A673 (cell line): ENCODE data around the gene KCNAB2. TPM values are rescaled to one million over a fixed set of nuclear protein-coding genes. Genes with fewer than 3 reads are reported as not detected.

Experiments used
- BruUV-seq: library from RNA; stranded (reverse); fragments of 400-500 nt; replicated peaks from 2 replicates; lab custom pipeline; 2021; lab: Mats Ljungman, UMichigan
- CTCF ChIA-PET: fragments of 300-600 bp; sonication (Branson Sonifier 250); formaldehyde crosslinking; loops from one replicate; lab custom pipeline; 2022; ENCODE audit warnings: antibody characterized with exemption; lab: Charles Lee
- POLR2A ChIA-PET: fragments of 300-600 bp; sonication (Branson Sonifier 250); formaldehyde crosslinking; loops from one replicate; lab custom pipeline; 2022; ENCODE audit warnings: antibody characterized with exemption; ENCODE audit not compliant: low non-redundant PET; lab: Charles Lee
- DNase-seq: peaks from one replicate; pipeline ENCODE4 v3.0.0-alpha.2; 2015; ENCODE audit warnings: low spot score
- H3K27ac ChIP-seq: fragments of 200-600 bp; sonication (generic); 2 replicates; pipeline ENCODE4 v1.5.1; 2016; ENCODE audit warnings: mixed run types, low read depth, mild to moderate bottlenecking, mixed read lengths, antibody characterized with exemption, low read length; ENCODE audit not compliant: poor library complexity, severe bottlenecking
- H3K27me3 ChIP-seq: fragments of 200-600 bp; sonication (generic); replicated peaks from 2 replicates; pipeline ENCODE4 v1.6.1; 2017; ENCODE audit warnings: mixed run types, low read depth, mild to moderate bottlenecking, mixed read lengths, antibody characterized with exemption, low read length; ENCODE audit not compliant: insufficient read depth, poor library complexity
- H3K36me3 ChIP-seq: fragments of 200-600 bp; sonication (generic); 2 replicates; pipeline ENCODE4 v1.6.1; 2016; ENCODE audit warnings: mixed run types, mild to moderate bottlenecking, mixed read lengths, antibody characterized with exemption, low read length; ENCODE audit not compliant: insufficient read depth, poor library complexity, severe bottlenecking
- H3K4me1 ChIP-seq: fragments of 200-600 bp; sonication (generic); 2 replicates; pipeline ENCODE4 v1.6.1; 2017; ENCODE audit warnings: mixed run types, mild to moderate bottlenecking, mixed read lengths, antibody characterized with exemption, low read length; ENCODE audit not compliant: insufficient read depth, poor library complexity, severe bottlenecking
- H3K4me3 ChIP-seq: fragments of 200-600 bp; sonication (generic); 2 replicates; pipeline ENCODE4 v1.5.1; 2016; ENCODE audit warnings: low read depth, mixed run types, mild to moderate bottlenecking, mixed read lengths, low read length; ENCODE audit not compliant: poor library complexity, severe bottlenecking
- H3K9me3 ChIP-seq: fragments of 200-600 bp; sonication (generic); 2 replicates; pipeline ENCODE4 v1.6.1; 2016; ENCODE audit warnings: mixed run types, low read depth, mild to moderate bottlenecking, mixed read lengths, antibody characterized with exemption, low read length; ENCODE audit not compliant: poor library complexity, severe bottlenecking
- EZH2 ChIP-seq: fragments of 200-600 bp; sonication (generic); IDR thresholded peaks from 2 replicates; pipeline ENCODE4 v1.6.1; 2017; ENCODE audit warnings: borderline replicate concordance, low read depth, mild to moderate bottlenecking, mixed read lengths, antibody characterized with exemption, low read length; ENCODE audit not compliant: poor library complexity, severe bottlenecking
- intact Hi-C: fragments of 100-400 bp; cut with micrococcal nuclease; formaldehyde crosslinking; loops from one replicate; pipeline ENCODE4 v1.10.0; 2022; ENCODE audit not compliant: unreplicated experiment
- total RNA-seq: library from RNA; stranded (reverse); gene quantifications from 2 replicates; pipeline ENCODE4 v1.2.3, GENCODE V29; 2021
- TF ChIP-seq, protein P1 (sequence below): fragments of 300-800, 200-600 bp; sonication (generic); conservative IDR thresholded peaks from 2 replicates; pipeline ENCODE4 v1.5.1; 2017; ENCODE audit warnings: low read depth, mild to moderate bottlenecking, antibody characterized with exemption, low read length, moderate library complexity, mixed read lengths

The KCNAB2 gene
- total RNA-seq, 1 experiment from 2014 or later, result 6.4 TPM

DNA sequence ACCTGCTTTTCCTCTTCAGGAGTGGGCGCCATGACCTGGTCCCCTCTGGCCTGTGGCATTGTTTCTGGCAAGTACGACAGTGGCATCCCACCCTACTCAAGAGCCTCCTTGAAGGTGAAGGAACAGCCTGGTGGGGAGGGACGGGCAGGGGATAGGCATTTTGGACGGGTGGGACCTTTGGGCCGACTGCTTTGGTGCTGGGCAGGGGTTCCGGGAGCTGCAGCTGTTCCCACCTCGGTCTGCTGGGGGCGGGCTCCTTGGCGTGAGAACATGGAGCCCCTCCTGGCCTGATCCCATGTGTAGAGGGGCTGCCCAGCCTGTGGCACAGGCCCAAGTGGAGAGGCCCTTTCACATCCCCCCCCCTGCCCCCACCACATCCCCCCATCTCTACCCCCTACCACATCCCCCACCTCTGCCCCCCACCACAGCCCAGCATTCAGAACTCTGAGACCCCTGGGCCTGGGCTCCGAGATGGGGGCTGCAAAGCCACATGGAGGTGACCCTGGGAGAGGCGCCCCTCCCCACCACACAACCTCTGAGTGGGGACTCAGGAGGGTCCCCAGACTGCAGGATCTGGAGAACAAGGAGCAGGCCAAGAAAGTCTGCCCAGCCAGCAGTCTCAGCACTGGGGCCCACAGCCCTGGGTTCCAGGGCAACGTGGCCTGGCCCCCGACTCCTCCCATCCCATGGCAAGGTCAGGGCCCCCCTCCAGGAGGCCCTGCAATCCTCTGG, 50.0 kb downstream of the KCNAB2 start:
- Histone ChIP-seq H3K27me3 (no peaks in the 10 kb centered on the region), H3K36me3 (no peaks in the 10 kb centered on the region), H3K4me1 (no peaks in the 10 kb centered on the region), H3K27ac (no peak overlapping the region), H3K4me3 (no peak overlapping the region), H3K9me3 (no peaks in the 10 kb centered on the region)
- CTCF ChIA-PET, result no interaction called here
- POLR2A ChIA-PET, result no interaction called here
- TF ChIP-seq, protein P1, sequence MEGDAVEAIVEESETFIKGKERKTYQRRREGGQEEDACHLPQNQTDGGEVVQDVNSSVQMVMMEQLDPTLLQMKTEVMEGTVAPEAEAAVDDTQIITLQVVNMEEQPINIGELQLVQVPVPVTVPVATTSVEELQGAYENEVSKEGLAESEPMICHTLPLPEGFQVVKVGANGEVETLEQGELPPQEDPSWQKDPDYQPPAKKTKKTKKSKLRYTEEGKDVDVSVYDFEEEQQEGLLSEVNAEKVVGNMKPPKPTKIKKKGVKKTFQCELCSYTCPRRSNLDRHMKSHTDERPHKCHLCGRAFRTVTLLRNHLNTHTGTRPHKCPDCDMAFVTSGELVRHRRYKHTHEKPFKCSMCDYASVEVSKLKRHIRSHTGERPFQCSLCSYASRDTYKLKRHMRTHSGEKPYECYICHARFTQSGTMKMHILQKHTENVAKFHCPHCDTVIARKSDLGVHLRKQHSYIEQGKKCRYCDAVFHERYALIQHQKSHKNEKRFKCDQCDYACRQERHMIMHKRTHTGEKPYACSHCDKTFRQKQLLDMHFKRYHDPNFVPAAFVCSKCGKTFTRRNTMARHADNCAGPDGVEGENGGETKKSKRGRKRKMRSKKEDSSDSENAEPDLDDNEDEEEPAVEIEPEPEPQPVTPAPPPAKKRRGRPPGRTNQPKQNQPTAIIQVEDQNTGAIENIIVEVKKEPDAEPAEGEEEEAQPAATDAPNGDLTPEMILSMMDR, result no peak
- no peak for TF ChIP-seq EZH2
- DNase-seq, result no peak
- intact Hi-C loops, result no loop called here
- no TSS peak for BruUV-seq

DNA sequence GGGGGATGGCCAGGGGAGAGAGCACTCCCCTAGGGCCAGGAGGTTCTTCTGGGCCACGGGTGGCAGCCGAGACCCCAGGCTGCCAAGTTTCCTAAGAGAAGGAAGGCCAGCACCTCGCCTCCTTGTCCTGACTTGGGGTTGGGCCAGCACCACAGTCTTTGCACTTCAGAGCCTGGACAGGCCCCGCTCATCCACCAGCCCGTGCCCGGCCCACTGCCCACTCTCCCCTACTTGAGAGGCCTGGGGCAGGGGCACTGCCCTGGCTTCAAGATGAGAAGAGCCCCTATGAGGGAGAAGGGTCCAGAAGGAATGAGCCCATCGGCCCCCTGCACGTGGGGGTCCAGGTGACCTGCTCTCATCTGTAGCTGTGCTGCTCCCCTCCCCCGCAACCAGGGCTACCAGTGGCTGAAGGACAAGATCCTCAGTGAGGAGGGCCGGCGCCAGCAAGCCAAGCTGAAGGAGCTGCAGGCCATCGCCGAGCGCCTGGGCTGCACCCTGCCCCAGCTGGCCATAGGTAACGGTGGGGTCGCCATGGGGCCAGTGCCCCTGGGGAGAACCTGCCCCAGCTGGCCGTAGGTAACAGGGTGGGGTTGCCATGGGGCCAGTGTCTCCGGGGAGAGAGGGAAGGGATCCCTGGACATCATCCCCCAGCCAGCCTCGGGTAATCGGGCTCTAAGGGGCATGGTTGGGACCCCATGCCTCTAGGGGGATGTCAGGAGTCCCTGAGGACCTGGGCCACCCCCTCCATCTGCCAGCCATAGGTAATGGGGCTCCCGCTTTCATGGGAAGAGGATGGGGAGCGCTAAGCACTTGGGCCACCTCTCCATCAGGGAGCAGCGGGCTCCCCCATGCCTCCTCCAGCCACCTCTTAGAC, 50.8 kb downstream of the KCNAB2 start:
- CTCF ChIA-PET, result no interaction called here
- Histone ChIP-seq H3K4me3 (no peak overlapping the region), H3K9me3 (no peaks in the 10 kb centered on the region), H3K4me1 (no peaks in the 10 kb centered on the region), H3K27ac (no peak overlapping the region), H3K27me3 (no peaks in the 10 kb centered on the region), H3K36me3 (no peaks in the 10 kb centered on the region)
- TF ChIP-seq, protein P1, result no peak
- no peak for TF ChIP-seq EZH2
- no peak for DNase-seq
- POLR2A ChIA-PET, result no interaction called here
- intact Hi-C loops, result no loop called here
- BruUV-seq, result no TSS peak

DNA sequence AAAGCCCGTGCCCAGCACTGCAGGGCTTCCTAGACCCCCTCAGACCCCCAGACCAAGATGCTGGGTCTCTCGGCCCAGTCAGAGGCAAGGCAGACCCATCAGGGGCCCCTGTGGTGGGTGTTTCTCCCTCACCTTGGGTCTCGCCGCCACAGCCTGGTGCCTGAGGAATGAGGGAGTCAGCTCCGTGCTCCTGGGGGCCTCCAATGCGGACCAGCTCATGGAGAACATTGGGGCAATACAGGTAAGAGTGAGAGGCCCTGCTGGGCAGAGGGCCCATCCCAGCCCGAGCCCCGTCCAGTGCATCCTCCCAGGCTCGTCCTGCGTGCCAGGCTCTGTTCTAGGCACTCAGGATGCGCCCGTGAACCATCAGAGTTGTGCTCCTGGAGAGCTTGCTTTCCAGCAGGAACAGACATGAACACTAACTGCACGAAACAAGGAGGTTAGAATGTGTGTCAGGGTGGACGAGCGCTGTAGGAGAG, 51.5 kb downstream of the KCNAB2 start:
- no peaks in the 10 kb centered on the region for H3K9me3 ChIP-seq
- intact Hi-C loops, result no loop called here
- DNase-seq, result no peak
- CTCF ChIA-PET, result no interaction called here
- POLR2A ChIA-PET, result no interaction called here
- no peak for TF ChIP-seq EZH2
- TF ChIP-seq, protein P1, result no peak
- H3K4me3 ChIP-seq, result no peak overlapping the region
- H3K4me1 ChIP-seq, result no peaks in the 10 kb centered on the region
- no TSS peak for BruUV-seq
- no peaks in the 10 kb centered on the region for H3K36me3 ChIP-seq
- H3K27ac ChIP-seq, result no peak overlapping the region
- no peaks in the 10 kb centered on the region for H3K27me3 ChIP-seq
